HG03432 (cell line): Measurements from ENCODE around the gene CLDND2.

Experiments
- ATAC-seq: cut with Tn5 transposase; IDR thresholded peaks from one replicate; pipeline ENCODE4 v1.9.1; 2021; ENCODE audit warnings: mild to moderate bottlenecking, moderate library complexity; ENCODE audit not compliant: unreplicated experiment

The CLDND2 gene

GRCh38 chr19:51386882-51387520, 18.2 kb upstream of the CLDND2 start:
- no peak for ATAC-seq

GRCh38 chr19:51382004-51382403, 13.2 kb upstream of the CLDND2 start:
- no peak for ATAC-seq

- ATAC-seq: no peak
These were observed 11.6 kb upstream of the CLDND2 start for GRCh38 chr19:51380379-51380778.

- no peak for ATAC-seq
These were observed 8.6 kb upstream of the CLDND2 start for GRCh38 chr19:51377422-51377821.

GRCh38 chr19:51375504-51376221, 6.9 kb upstream of the CLDND2 start:
- no peak for ATAC-seq

- no peak for ATAC-seq
These were observed 4.1 kb upstream of the CLDND2 start, which contains the start of gene NKG7 for GRCh38 chr19:51372649-51373504. Gene NKG7 (minus strand): TSS chr19:51372654. CDS start chr19:51372535, 119 bp downstream.

- ATAC-seq: no peak
These were observed 3.3 kb upstream of the CLDND2 start for GRCh38 chr19:51372021-51372648.

- no peak for ATAC-seq
These were observed 2.4 kb upstream of the CLDND2 start for GRCh38 chr19:51371186-51371690.

GRCh38 chr19:51370230-51370629, 1.4 kb upstream of the CLDND2 start:
- ATAC-seq: no peak

- ATAC-seq: peak; percentile 76
These were observed 1.0 kb downstream of the CLDND2 start for GRCh38 chr19:51367565-51368365.

- ATAC-seq: peak; percentile 12
These were observed 1.6 kb downstream of the CLDND2 start for GRCh38 chr19:51367255-51367564.

- ATAC-seq: peak; percentile 45
These were observed 2.2 kb downstream of the CLDND2 start for GRCh38 chr19:51366389-51367254.

GRCh38 chr19:51365965-51366388, 2.8 kb downstream of the CLDND2 start, which contains the start of gene ETFB:
Gene ETFB (minus strand): TSS chr19:51366388. CDS start chr19:51366326, 62 bp downstream.
- ATAC-seq: no peak

- no peak for ATAC-seq
These were observed 3.4 kb downstream of the CLDND2 start for GRCh38 chr19:51365211-51365964.

GRCh38 chr19:51364200-51365106, 4.3 kb downstream of the CLDND2 start:
- ATAC-seq: no peak

- no peak for ATAC-seq
These were observed 7.6 kb downstream of the CLDND2 start for GRCh38 chr19:51361239-51361638.

GRCh38 chr19:51359294-51359693, 9.5 kb downstream of the CLDND2 start:
- no peak for ATAC-seq
